ENCODE measurements around the gene FGF14. TPM values are rescaled to one million over a fixed set of nuclear protein-coding genes. Genes with fewer than 3 reads are reported as not detected.

The FGF14 gene
- total and polyA plus RNA-seq, 2 of the 4 experiments (the other 2 are of a cell fraction), result under 0.01 TPM; not detected in 1

- no peak overlapping the region for H2AK5ac ChIP-seq (ENCODE audit: low read depth, low read length)
- H4K8ac ChIP-seq (ENCODE audit: low read depth in 2 of 2, low read length in 2 of 2), result no peak overlapping the region
- WGBS, 2 experiments (ENCODE audit: extremely low coverage in 2 of 2, insufficient read length in 1 of 2), result no CpG with 5 or more reads among the region's 2 CpGs
- H3K79me1 ChIP-seq (ENCODE audit: low read depth in 1 of 2, low read length in 2 of 2), result no peaks in the 10 kb centered on the region
- H2BK120ac ChIP-seq (ENCODE audit: low read depth, low read length), result no peak overlapping the region
- H3K4me2 ChIP-seq (ENCODE audit: low read depth, low read length), result no peak overlapping the region
- H2AK9ac ChIP-seq (replicated peaks; ENCODE audit: low read depth, low read length, poor library complexity), result no peak overlapping the region
- H3K27me3 ChIP-seq (ENCODE audit: control insufficient read depth, insufficient read depth, low read length), result no peaks in the 10 kb centered on the region
- no peak overlapping the region for H2BK5ac ChIP-seq (ENCODE audit: low read depth, low read length, poor library complexity, severe bottlenecking)
- no peaks in the 10 kb centered on the region for H3K4me1 ChIP-seq (ENCODE audit: control insufficient read depth, insufficient read depth, low read length)
- H3K18ac ChIP-seq (ENCODE audit: low read depth, low read length), result no peak overlapping the region
- no peak overlapping the region for H3K56ac ChIP-seq (ENCODE audit: extremely low read depth, insufficient read depth, low read length)
- no TSS peak for BruUV-seq (replicated peaks)
- H3K4me3 ChIP-seq (ENCODE audit: insufficient read depth, low read depth, low read length), result no peak overlapping the region
- TF ChIP-seq NFE2L2 (IDR thresholded peaks at IDR 0.05; ENCODE audit: low read depth, low read length) (no peak), MAZ (IDR thresholded peaks at IDR 0.05; ENCODE audit: borderline replicate concordance, low read depth, low read length) (no peak)
- POLR2A ChIA-PET (ENCODE audit: unreplicated experiment), result no interaction called here
- no peak overlapping the region for H4K5ac ChIP-seq (ENCODE audit: low read depth, low read length)
- H3K9ac ChIP-seq (ENCODE audit: low read depth, low read length), result no peak overlapping the region
- H2AFZ ChIP-seq (replicated peaks; ENCODE audit: low read length, poor library complexity), result no peak overlapping the region
- intact Hi-C loops (cut with micrococcal nuclease) (no loop called here), in situ Hi-C loops (cut with MboI; ENCODE audit: low sequenced_read_pairs) (no loop called here), dilution Hi-C loops (cut with HindIII; ENCODE audit: low sequenced_read_pairs, unreplicated experiment) (no loop called here)
- no peaks in the 10 kb centered on the region for H4K20me1 ChIP-seq (ENCODE audit: insufficient read depth, low read length)
- ATAC-seq (ENCODE audit: low read depth) (no peak), DNase-seq (no peak)
- H2BK15ac ChIP-seq (ENCODE audit: low read depth, low read length), result no peak overlapping the region
- CTCF ChIA-PET, result no interaction called here
- no peak overlapping the region for H3K27ac ChIP-seq (ENCODE audit: insufficient read depth, low read length)
- no peaks in the 10 kb centered on the region for H3K9me3 ChIP-seq (ENCODE audit: control insufficient read depth, insufficient read depth, low read length)
- H4K91ac ChIP-seq (ENCODE audit: insufficient read depth, low read depth, low read length), result no peak overlapping the region
- H2BK20ac ChIP-seq (ENCODE audit: low read depth, low read length), result no peak overlapping the region
- no peaks in the 10 kb centered on the region for H3K9me1 ChIP-seq (ENCODE audit: insufficient read depth, low read length)
- no peak overlapping the region for H3K23ac ChIP-seq (ENCODE audit: low read depth, low read length)
- H3K4ac ChIP-seq (ENCODE audit: low read depth, low read length), result no peak overlapping the region
- H3K36me3 ChIP-seq (ENCODE audit: control insufficient read depth, insufficient read depth, low read length), result no peaks in the 10 kb centered on the region
- H3K14ac ChIP-seq (replicated peaks; ENCODE audit: low read depth, low read length), result no peak overlapping the region
These were observed 572.4 kb downstream of the FGF14 start for GRCh38 chr13:101829484-101829883.

All from IMR-90 (cell line).